ENCODE results near the gene WDR41. TPM values are rescaled to one million over a fixed set of nuclear protein-coding genes. Genes with fewer than 3 reads are reported as not detected.
"Not testable (repeated sequence)": the region's sequence is repeated elsewhere in the genome, so short reads cannot be mapped to it uniquely, and the experiment has no call there.

WDR41 gene
- total RNA-seq: 45.4 TPM

GRCh38 chr5:77491783-77492652, at the start of gene WDR41:
Gene WDR41, minus strand, starts transcription at chr5:77492316. Its CDS starts 96 bp downstream, at chr5:77492220.
- Histone ChIP-seq H3K9me3 (no peaks in the 10 kb centered on the region), H3K4me3 (peak within 1 kb of the TSS; percentile 80 to 87), H3K27ac (peak within 1 kb of the TSS; percentile 95 to 97), H3K27me3 (no peaks in the 10 kb centered on the region), H3K4me1 (peaks cover 0 to 13% of the 10 kb centered on the region in 2 donors), H3K36me3 (peaks cover 0 to 4% of the 10 kb centered on the region in 2 donors)
- intact Hi-C loops (cut with DNase I): loop anchor here (1.0 to 10.0 kb wide), 8 partner anchors 55 to 803 kb away; partner anchors contain the start of genes AP3B1, PDE8B, TBCA and ZBED3
- peak; percentile 65 to 96 for DNase-seq (ENCODE audit: low spot score in 2 of 2)
- peak; percentile 75 to 94 (median 85) for TF ChIP-seq CTCF (IDR thresholded peaks at IDR 0.05)

- Histone ChIP-seq H3K27ac (no peak overlapping the region), H3K4me1 (no peaks in the 10 kb centered on the region), H3K4me3 (no peak overlapping the region), H3K9me3 (no peaks in the 10 kb centered on the region), H3K27me3 (no peaks in the 10 kb centered on the region), H3K36me3 (no peaks in the 10 kb centered on the region)
- no peak for TF ChIP-seq CTCF (IDR thresholded peaks at IDR 0.05)
- intact Hi-C loops (cut with DNase I): no loop called here
- no peak for DNase-seq (ENCODE audit: low spot score in 2 of 2)
These were observed 39.2 kb upstream of the WDR41 start for GRCh38 chr5:77531297-77531696.

- Histone ChIP-seq H3K4me3 (no peak overlapping the region), H3K27ac (no peak overlapping the region), H3K4me1 (no peaks in the 10 kb centered on the region), H3K36me3 (no peaks in the 10 kb centered on the region), H3K27me3 (no peaks in the 10 kb centered on the region), H3K9me3 (no peaks in the 10 kb centered on the region)
- no peak for TF ChIP-seq CTCF (IDR thresholded peaks at IDR 0.05)
- no peak for DNase-seq (ENCODE audit: low spot score in 2 of 2)
- intact Hi-C loops (cut with DNase I): no loop called here
These were observed 26.2 kb upstream of the WDR41 start for GRCh38 chr5:77518304-77518703.

- no peak for DNase-seq (ENCODE audit: low spot score in 2 of 2)
- H3K36me3 ChIP-seq: no peaks in the 10 kb centered on the region
- no peaks in the 10 kb centered on the region for H3K27me3 ChIP-seq
- no peaks in the 10 kb centered on the region for H3K4me1 ChIP-seq
- no peak overlapping the region for H3K27ac ChIP-seq
- no peak for TF ChIP-seq CTCF (IDR thresholded peaks at IDR 0.05)
- no peak overlapping the region for H3K4me3 ChIP-seq
- intact Hi-C loops (cut with DNase I): no loop called here
- H3K9me3 ChIP-seq: no peaks in the 10 kb centered on the region
These were observed 22.3 kb upstream of the WDR41 start for GRCh38 chr5:77514457-77514856.

- Histone ChIP-seq H3K9me3 (no peaks in the 10 kb centered on the region), H3K27me3 (no peaks in the 10 kb centered on the region), H3K4me3 (no peak overlapping the region), H3K4me1 (no peaks in the 10 kb centered on the region), H3K27ac (no peak overlapping the region), H3K36me3 (no peaks in the 10 kb centered on the region)
- DNase-seq (ENCODE audit: low spot score in 2 of 2): no peak
- no peak for TF ChIP-seq CTCF (IDR thresholded peaks at IDR 0.05)
- intact Hi-C loops (cut with DNase I): no loop called here
These were observed 21.2 kb upstream of the WDR41 start for GRCh38 chr5:77513321-77513720.

GRCh38 chr5:77501132-77501531, 9.0 kb upstream of the WDR41 start:
- H3K9me3 ChIP-seq; DNase-seq (ENCODE audit: low spot score in 2 of 2); H3K4me3 ChIP-seq; H3K4me1 ChIP-seq; intact Hi-C loops (cut with DNase I); H3K36me3 ChIP-seq; H3K27me3 ChIP-seq; H3K27ac ChIP-seq: not testable (repeated sequence)
